H9 (cell line): ENCODE data around the gene SSR2. TPM values are rescaled to one million over a fixed set of nuclear protein-coding genes. Genes with fewer than 3 reads are reported as not detected.

Experiments
- DNase-seq: peaks from one replicate; pipeline ENCODE4 v3.0.0-alpha.2; 2017
- H2AFZ ChIP-seq: one replicate; pipeline ENCODE4 v1.6.1; 2013; ENCODE audit warnings: mild to moderate bottlenecking, low read length, control low read depth, moderate library complexity
- H2AK5ac ChIP-seq: 2 replicates; pipeline ENCODE4 v1.6.1; 2013; ENCODE audit warnings: low read length, control low read depth, mixed read lengths; ENCODE audit not compliant: insufficient read length
- H2BK120ac ChIP-seq: one replicate; pipeline ENCODE4 v1.6.1; 2013; ENCODE audit warnings: low read depth, mild to moderate bottlenecking, low read length, control low read depth, inconsistent platforms; ENCODE audit not compliant: poor library complexity, severe bottlenecking
- H2BK12ac ChIP-seq: 2 replicates; pipeline ENCODE4 v1.6.1; 2013; ENCODE audit warnings: low read length, control low read depth, mixed read lengths, low read depth; ENCODE audit not compliant: insufficient read length
- H2BK15ac ChIP-seq: 2 replicates; pipeline ENCODE4 v1.6.1; 2013; ENCODE audit warnings: low read depth, low read length, control low read depth
- H2BK20ac ChIP-seq: one replicate; pipeline ENCODE4 v1.6.1; 2013; ENCODE audit warnings: low read depth, mild to moderate bottlenecking, low read length, control low read depth, inconsistent platforms; ENCODE audit not compliant: poor library complexity, severe bottlenecking
- H2BK5ac ChIP-seq: 2 replicates; pipeline ENCODE4 v1.6.1; 2013; ENCODE audit warnings: low read length, control low read depth, mixed read lengths; ENCODE audit not compliant: insufficient read length
- H3K14ac ChIP-seq: 2 replicates; pipeline ENCODE4 v1.6.1; 2013; ENCODE audit warnings: low read length, control low read depth; ENCODE audit not compliant: insufficient read depth
- H3K18ac ChIP-seq: 2 replicates; pipeline ENCODE4 v1.6.1; 2013; ENCODE audit warnings: low read depth, mild to moderate bottlenecking, mixed read lengths, low read length, control low read depth; ENCODE audit not compliant: insufficient read length
- H3K23ac ChIP-seq: 2 replicates; pipeline ENCODE4 v1.6.1; 2013; ENCODE audit warnings: low read length, control low read depth, mixed read lengths, low read depth; ENCODE audit not compliant: insufficient read length
- H3K23me2 ChIP-seq: 2 replicates; pipeline ENCODE4 v1.6.1; 2013; ENCODE audit warnings: low read depth, mild to moderate bottlenecking, mixed read lengths, low read length, control low read depth; ENCODE audit not compliant: insufficient read length, poor library complexity, severe bottlenecking
- H3K27ac ChIP-seq: 2 replicates; pipeline ENCODE4 v1.5.1; 2013; ENCODE audit warnings: low read length, control low read depth, mixed read lengths, low read depth; ENCODE audit not compliant: insufficient read length
- H3K27me3 ChIP-seq: 2 replicates; pipeline ENCODE4 v1.6.1; 2013; ENCODE audit warnings: low read length, control low read depth, inconsistent platforms; ENCODE audit not compliant: insufficient read depth
- H3K4ac ChIP-seq: 2 replicates; pipeline ENCODE4 v1.6.1; 2013; ENCODE audit warnings: low read depth, mild to moderate bottlenecking, control low read depth, inconsistent platforms, low read length, moderate library complexity
- H3K4me1 ChIP-seq: 2 replicates; pipeline ENCODE4 v1.6.1; 2013; ENCODE audit warnings: low read length, control low read depth, inconsistent platforms; ENCODE audit not compliant: insufficient read depth
- H3K4me2 ChIP-seq: 2 replicates; pipeline ENCODE4 v1.6.1; 2013; ENCODE audit warnings: low read length, control low read depth, mixed read lengths; ENCODE audit not compliant: insufficient read length, insufficient read depth
- H3K56ac ChIP-seq: 2 replicates; pipeline ENCODE4 v1.6.1; 2013; ENCODE audit warnings: low read depth, mild to moderate bottlenecking, mixed read lengths, low read length, control low read depth; ENCODE audit not compliant: insufficient read length
- H3K79me1 ChIP-seq: 2 replicates; pipeline ENCODE4 v1.6.1; 2013; ENCODE audit warnings: low read depth, mild to moderate bottlenecking, moderate library complexity, low read length, control low read depth, inconsistent platforms; ENCODE audit not compliant: insufficient read depth, poor library complexity, severe bottlenecking
- H3K79me2 ChIP-seq: 2 replicates; pipeline ENCODE4 v1.6.1; 2013; ENCODE audit warnings: low read length, control low read depth, inconsistent platforms; ENCODE audit not compliant: insufficient read depth
- H3K9ac ChIP-seq: 2 replicates; pipeline ENCODE4 v1.6.1; 2013; ENCODE audit warnings: low read length, control low read depth, mixed read lengths; ENCODE audit not compliant: insufficient read length; ENCODE audit errors: extremely low read depth
- H3K9me3 ChIP-seq: one replicate; pipeline ENCODE4 v1.6.1; 2013; ENCODE audit warnings: low read depth, low read length, inconsistent platforms; ENCODE audit not compliant: control insufficient read depth
- H3T11ph ChIP-seq: one replicate; pipeline ENCODE4 v1.6.1; 2013; ENCODE audit warnings: mild to moderate bottlenecking, low read length, control low read depth, inconsistent platforms
- H4K20me1 ChIP-seq: one replicate; pipeline ENCODE4 v1.6.1; 2013; ENCODE audit not compliant: control insufficient read depth, insufficient read length, insufficient read depth
- H4K5ac ChIP-seq: 2 replicates; pipeline ENCODE4 v1.6.1; 2013; ENCODE audit warnings: low read depth, mild to moderate bottlenecking, mixed read lengths, low read length, control low read depth; ENCODE audit not compliant: insufficient read length
- H4K8ac ChIP-seq: replicated peaks from 2 replicates; pipeline ENCODE4 v1.6.1; 2013; ENCODE audit warnings: low read length, control low read depth, mixed read lengths, low read depth; ENCODE audit not compliant: insufficient read length
- H4K91ac ChIP-seq: 2 replicates; pipeline ENCODE4 v1.6.1; 2013; ENCODE audit warnings: low read depth, mild to moderate bottlenecking, moderate library complexity, mixed read lengths, low read length, control low read depth; ENCODE audit not compliant: insufficient read length
- H3K27ac Mint-ChIP-seq, 3 experiments: 2 replicates in 2 of 3; 3 replicates in 1 of 3; pipeline ENCODE4 v1.8.0; 2020 to 2021; ENCODE audit warnings: mixed read lengths in 3 of 3, mild to moderate bottlenecking in 1 of 3, moderate library complexity in 1 of 3
- H3K27me3 Mint-ChIP-seq: 2 replicates; pipeline ENCODE4 v1.8.0; 2021; ENCODE audit warnings: low read depth, mild to moderate bottlenecking, moderate library complexity, mixed read lengths
- H3K36me3 Mint-ChIP-seq, 3 experiments: 2 replicates in 2 of 3; 3 replicates in 1 of 3; pipeline ENCODE4 v1.8.0; 2020 to 2021; ENCODE audit warnings: low read depth in 3 of 3, mixed read lengths in 3 of 3; ENCODE audit not compliant: insufficient read depth in 1 of 3
- H3K4me1 Mint-ChIP-seq, 2 experiments: 2 replicates each; pipeline ENCODE4 v1.8.0; 2020; ENCODE audit warnings: mixed read lengths in 2 of 2
- H3K4me3 Mint-ChIP-seq, 2 experiments: 2 replicates in 1 of 2; 3 replicates in 1 of 2; pipeline ENCODE4 v1.8.0; 2020 to 2021; ENCODE audit warnings: mild to moderate bottlenecking in 2 of 2, mixed read lengths in 2 of 2, moderate library complexity in 1 of 2
- H3K9me3 Mint-ChIP-seq, 2 experiments: 2 replicates in 1 of 2; 3 replicates in 1 of 2; pipeline ENCODE4 v1.8.0; 2020; ENCODE audit warnings: mild to moderate bottlenecking in 2 of 2, mixed read lengths in 2 of 2, moderate library complexity in 1 of 2
- WGBS: extraction: QIAGEN DNeasy Blood & Tissue Kit; methylation state at CpG from one replicate; pipeline ENCODE4 v1.1.7; 2013; ENCODE audit warnings: missing lambda C conversion rate, low lambda C conversion rate, mixed read lengths; ENCODE audit not compliant: insufficient read length; ENCODE audit errors: extremely low coverage; 5-methylcytosine and 5-hydroxymethylcytosine counted together
- total RNA-seq: library from RNA; stranded (reverse); gene quantifications from 2 replicates; pipeline ENCODE4 v1.2.1, GENCODE V29; 2021
- TF ChIP-seq, protein P1 (sequence below): fragments of 200-600 bp; sonication (generic); conservative IDR thresholded peaks from 3 replicates; pipeline ENCODE4 v1.8.0; 2021; ENCODE audit warnings: antibody characterized with exemption, mild to moderate bottlenecking

The SSR2 gene
- total RNA-seq, 1 experiment from 2014 or later = 170 TPM

DNA sequence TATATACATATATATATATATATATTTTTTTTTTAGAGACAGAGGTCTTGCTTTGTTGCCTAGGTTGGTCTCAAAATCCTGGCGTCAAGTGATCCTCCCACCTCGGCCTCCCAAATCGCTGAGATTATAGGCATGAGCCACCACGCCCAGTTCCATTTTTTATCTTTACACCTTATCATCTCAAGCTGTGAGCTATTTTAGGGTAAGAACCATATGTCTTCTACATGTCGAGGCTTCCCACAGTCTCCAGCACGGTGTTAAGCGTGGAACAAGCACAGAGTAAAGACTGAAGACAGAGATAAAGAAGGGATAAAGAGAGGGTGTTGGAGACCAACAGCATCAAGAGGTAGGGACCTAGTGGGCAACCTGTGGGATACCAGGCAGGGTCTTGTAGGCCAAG, 56.6 kb downstream of the SSR2 start:
- Mint-ChIP-seq H3K4me3 (no peak overlapping the region), H3K9me3 (no peaks in the 10 kb centered on the region), H3K36me3 (peaks cover 52 to 89% (median 88%) of the 10 kb centered on the region in 3 experiments), H3K4me1 (peaks cover 18 to 30% of the 10 kb centered on the region in 2 experiments), H3K27ac (no peak overlapping the region), H3K27me3 (no peaks in the 10 kb centered on the region)
- Histone ChIP-seq H4K8ac (no peak overlapping the region), H4K5ac (no peak overlapping the region), H3K23me2 (no peaks in the 10 kb centered on the region), H3K79me2 (no peaks in the 10 kb centered on the region), H2AFZ (no peak overlapping the region), H3K4me2 (no peak overlapping the region), H2BK15ac (no peak overlapping the region), H3K14ac (no peak overlapping the region), H2BK20ac (no peak overlapping the region), H2BK120ac (no peak overlapping the region), H3K9ac (no peak overlapping the region), H3T11ph (no peak overlapping the region), H3K27ac (no peak overlapping the region), H3K4me1 (peaks cover 11% of the 10 kb centered on the region), H2AK5ac (no peak overlapping the region), H3K18ac (no peak overlapping the region), H3K4ac (no peak overlapping the region), H4K20me1 (no peaks in the 10 kb centered on the region), H3K9me3 (no peaks in the 10 kb centered on the region), H2BK12ac (no peak overlapping the region), H2BK5ac (no peak overlapping the region), H3K23ac (no peak overlapping the region), H3K79me1 (no peaks in the 10 kb centered on the region), H3K27me3 (no peaks in the 10 kb centered on the region), H4K91ac (no peak overlapping the region), H3K56ac (no peak overlapping the region)
- DNase-seq = no peak
- no CpG with 5 or more reads among the region's 7 CpGs for WGBS
- TF ChIP-seq, protein P1, sequence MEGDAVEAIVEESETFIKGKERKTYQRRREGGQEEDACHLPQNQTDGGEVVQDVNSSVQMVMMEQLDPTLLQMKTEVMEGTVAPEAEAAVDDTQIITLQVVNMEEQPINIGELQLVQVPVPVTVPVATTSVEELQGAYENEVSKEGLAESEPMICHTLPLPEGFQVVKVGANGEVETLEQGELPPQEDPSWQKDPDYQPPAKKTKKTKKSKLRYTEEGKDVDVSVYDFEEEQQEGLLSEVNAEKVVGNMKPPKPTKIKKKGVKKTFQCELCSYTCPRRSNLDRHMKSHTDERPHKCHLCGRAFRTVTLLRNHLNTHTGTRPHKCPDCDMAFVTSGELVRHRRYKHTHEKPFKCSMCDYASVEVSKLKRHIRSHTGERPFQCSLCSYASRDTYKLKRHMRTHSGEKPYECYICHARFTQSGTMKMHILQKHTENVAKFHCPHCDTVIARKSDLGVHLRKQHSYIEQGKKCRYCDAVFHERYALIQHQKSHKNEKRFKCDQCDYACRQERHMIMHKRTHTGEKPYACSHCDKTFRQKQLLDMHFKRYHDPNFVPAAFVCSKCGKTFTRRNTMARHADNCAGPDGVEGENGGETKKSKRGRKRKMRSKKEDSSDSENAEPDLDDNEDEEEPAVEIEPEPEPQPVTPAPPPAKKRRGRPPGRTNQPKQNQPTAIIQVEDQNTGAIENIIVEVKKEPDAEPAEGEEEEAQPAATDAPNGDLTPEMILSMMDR = no peak
